Stimulated activated CD8-positive, alpha-beta memory T cell treated with anti-CD3 and anti-CD28 coated beads, Interleukin-12 subunit alpha, Interleukin-12 subunit beta, amount 100 ng/mL, for 4 hours (primary cell): ENCODE results near the gene TRIM2.

Experiments used
- DNase-seq: peaks from one replicate; pipeline ENCODE4 v3.0.0-alpha.2; 2020; ENCODE audit warnings: low read depth

Gene TRIM2

GRCh38 chr4:153375303-153375702 lies 171.1 kb downstream of the TRIM2 start:
- no peak for DNase-seq

GRCh38 chr4:153383131-153383530 lies 178.9 kb downstream of the TRIM2 start:
- no peak for DNase-seq

GRCh38 chr4:153384160-153384559 lies 179.9 kb downstream of the TRIM2 start:
- DNase-seq = no peak

- DNase-seq = no peak
Measured at GRCh38 chr4:153385784-153386183, 181.5 kb downstream of the TRIM2 start.

- no peak for DNase-seq
Measured at GRCh38 chr4:153387981-153388380, 183.7 kb downstream of the TRIM2 start.
